ENCODE data around the gene GRM2.

GRM2 gene

GRCh38 chr3:51680196-51680595, 26.7 kb upstream of the GRM2 start:
- DNase-seq (ENCODE audit: low read depth), result no peak

- DNase-seq (ENCODE audit: low read depth), result no peak
Measured at GRCh38 chr3:51680663-51681230, 26.1 kb upstream of the GRM2 start.

- DNase-seq (ENCODE audit: low read depth), result peak; percentile 42
Measured at GRCh38 chr3:51681453-51681852, 25.4 kb upstream of the GRM2 start.

GRCh38 chr3:51682079-51682478, 24.8 kb upstream of the GRM2 start:
- DNase-seq (ENCODE audit: low read depth), result peak; percentile 80

GRCh38 chr3:51682526-51682925, 24.3 kb upstream of the GRM2 start:
- no peak for DNase-seq (ENCODE audit: low read depth)

GRCh38 chr3:51683566-51683965, 23.3 kb upstream of the GRM2 start:
- no peak for DNase-seq (ENCODE audit: low read depth)

- DNase-seq (ENCODE audit: low read depth), result no peak
Measured at GRCh38 chr3:51684971-51685751, 21.7 kb upstream of the GRM2 start.

- no peak for DNase-seq (ENCODE audit: low read depth)
Measured at GRCh38 chr3:51686056-51686455, 20.8 kb upstream of the GRM2 start.

- DNase-seq (ENCODE audit: low read depth), result no peak
Measured at GRCh38 chr3:51686512-51687215, 20.2 kb upstream of the GRM2 start.

GRCh38 chr3:51687431-51688205, 19.2 kb upstream of the GRM2 start:
- DNase-seq (ENCODE audit: low read depth), result peak; percentile 36

- no peak for DNase-seq (ENCODE audit: low read depth)
Measured at GRCh38 chr3:51688206-51688600, 18.7 kb upstream of the GRM2 start.

GRCh38 chr3:51691021-51691420, 15.8 kb upstream of the GRM2 start:
- no peak for DNase-seq (ENCODE audit: low read depth)

GRCh38 chr3:51691949-51692348, 14.9 kb upstream of the GRM2 start:
- no peak for DNase-seq (ENCODE audit: low read depth)

GRCh38 chr3:51692980-51693395, 13.9 kb upstream of the GRM2 start:
- no peak for DNase-seq (ENCODE audit: low read depth)

- DNase-seq (ENCODE audit: low read depth), result no peak
Measured at GRCh38 chr3:51696954-51697353, 9.9 kb upstream of the GRM2 start.

- no peak for DNase-seq (ENCODE audit: low read depth)
Measured at GRCh38 chr3:51698209-51698608, 8.7 kb upstream of the GRM2 start.

- no peak for DNase-seq (ENCODE audit: low read depth)
Measured at GRCh38 chr3:51700403-51700802, 6.5 kb upstream of the GRM2 start.

- no peak for DNase-seq (ENCODE audit: low read depth)
Measured at GRCh38 chr3:51702156-51702555, 4.7 kb upstream of the GRM2 start.

GRCh38 chr3:51703068-51703760, 3.7 kb upstream of the GRM2 start:
- DNase-seq (ENCODE audit: low read depth), result no peak

- DNase-seq (ENCODE audit: low read depth), result no peak
Measured at GRCh38 chr3:51703761-51704510, 2.9 kb upstream of the GRM2 start.

- no peak for DNase-seq (ENCODE audit: low read depth)
Measured at GRCh38 chr3:51704511-51704950, 2.3 kb upstream of the GRM2 start.

Data from fibroblast of gingiva (primary cell).